H9 (cell line): Measurements from ENCODE around the gene RAB6C. TPM values are rescaled to one million over a fixed set of nuclear protein-coding genes. Genes with fewer than 3 reads are reported as not detected.
A peak's percentile ranks its signal among the peaks of the same experiment; 100 is the strongest.

Experiments
- DNase-seq: peaks from one replicate; pipeline ENCODE4 v3.0.0-alpha.2; 2017
- H2AFZ ChIP-seq: one replicate; pipeline ENCODE4 v1.6.1; 2013; ENCODE audit warnings: mild to moderate bottlenecking, low read length, control low read depth, moderate library complexity
- H2AK5ac ChIP-seq: 2 replicates; pipeline ENCODE4 v1.6.1; 2013; ENCODE audit warnings: low read length, control low read depth, mixed read lengths; ENCODE audit not compliant: insufficient read length
- H2BK120ac ChIP-seq: one replicate; pipeline ENCODE4 v1.6.1; 2013; ENCODE audit warnings: low read depth, mild to moderate bottlenecking, low read length, control low read depth, inconsistent platforms; ENCODE audit not compliant: poor library complexity, severe bottlenecking
- H2BK12ac ChIP-seq: 2 replicates; pipeline ENCODE4 v1.6.1; 2013; ENCODE audit warnings: low read length, control low read depth, mixed read lengths, low read depth; ENCODE audit not compliant: insufficient read length
- H2BK15ac ChIP-seq: 2 replicates; pipeline ENCODE4 v1.6.1; 2013; ENCODE audit warnings: low read depth, low read length, control low read depth
- H2BK20ac ChIP-seq: one replicate; pipeline ENCODE4 v1.6.1; 2013; ENCODE audit warnings: low read depth, mild to moderate bottlenecking, low read length, control low read depth, inconsistent platforms; ENCODE audit not compliant: poor library complexity, severe bottlenecking
- H2BK5ac ChIP-seq: 2 replicates; pipeline ENCODE4 v1.6.1; 2013; ENCODE audit warnings: low read length, control low read depth, mixed read lengths; ENCODE audit not compliant: insufficient read length
- H3K14ac ChIP-seq: 2 replicates; pipeline ENCODE4 v1.6.1; 2013; ENCODE audit warnings: low read length, control low read depth; ENCODE audit not compliant: insufficient read depth
- H3K18ac ChIP-seq: 2 replicates; pipeline ENCODE4 v1.6.1; 2013; ENCODE audit warnings: low read depth, mild to moderate bottlenecking, mixed read lengths, low read length, control low read depth; ENCODE audit not compliant: insufficient read length
- H3K23ac ChIP-seq: 2 replicates; pipeline ENCODE4 v1.6.1; 2013; ENCODE audit warnings: low read length, control low read depth, mixed read lengths, low read depth; ENCODE audit not compliant: insufficient read length
- H3K23me2 ChIP-seq: 2 replicates; pipeline ENCODE4 v1.6.1; 2013; ENCODE audit warnings: low read depth, mild to moderate bottlenecking, mixed read lengths, low read length, control low read depth; ENCODE audit not compliant: insufficient read length, poor library complexity, severe bottlenecking
- H3K27ac ChIP-seq: 2 replicates; pipeline ENCODE4 v1.5.1; 2013; ENCODE audit warnings: low read length, control low read depth, mixed read lengths, low read depth; ENCODE audit not compliant: insufficient read length
- H3K27me3 ChIP-seq: 2 replicates; pipeline ENCODE4 v1.6.1; 2013; ENCODE audit warnings: low read length, control low read depth, inconsistent platforms; ENCODE audit not compliant: insufficient read depth
- H3K4ac ChIP-seq: 2 replicates; pipeline ENCODE4 v1.6.1; 2013; ENCODE audit warnings: low read depth, mild to moderate bottlenecking, control low read depth, inconsistent platforms, low read length, moderate library complexity
- H3K4me1 ChIP-seq: 2 replicates; pipeline ENCODE4 v1.6.1; 2013; ENCODE audit warnings: low read length, control low read depth, inconsistent platforms; ENCODE audit not compliant: insufficient read depth
- H3K4me2 ChIP-seq: 2 replicates; pipeline ENCODE4 v1.6.1; 2013; ENCODE audit warnings: low read length, control low read depth, mixed read lengths; ENCODE audit not compliant: insufficient read length, insufficient read depth
- H3K56ac ChIP-seq: 2 replicates; pipeline ENCODE4 v1.6.1; 2013; ENCODE audit warnings: low read depth, mild to moderate bottlenecking, mixed read lengths, low read length, control low read depth; ENCODE audit not compliant: insufficient read length
- H3K79me1 ChIP-seq: 2 replicates; pipeline ENCODE4 v1.6.1; 2013; ENCODE audit warnings: low read depth, mild to moderate bottlenecking, moderate library complexity, low read length, control low read depth, inconsistent platforms; ENCODE audit not compliant: insufficient read depth, poor library complexity, severe bottlenecking
- H3K79me2 ChIP-seq: 2 replicates; pipeline ENCODE4 v1.6.1; 2013; ENCODE audit warnings: low read length, control low read depth, inconsistent platforms; ENCODE audit not compliant: insufficient read depth
- H3K9ac ChIP-seq: 2 replicates; pipeline ENCODE4 v1.6.1; 2013; ENCODE audit warnings: low read length, control low read depth, mixed read lengths; ENCODE audit not compliant: insufficient read length; ENCODE audit errors: extremely low read depth
- H3K9me3 ChIP-seq: one replicate; pipeline ENCODE4 v1.6.1; 2013; ENCODE audit warnings: low read depth, low read length, inconsistent platforms; ENCODE audit not compliant: control insufficient read depth
- H3T11ph ChIP-seq: one replicate; pipeline ENCODE4 v1.6.1; 2013; ENCODE audit warnings: mild to moderate bottlenecking, low read length, control low read depth, inconsistent platforms
- H4K20me1 ChIP-seq: one replicate; pipeline ENCODE4 v1.6.1; 2013; ENCODE audit not compliant: control insufficient read depth, insufficient read length, insufficient read depth
- H4K5ac ChIP-seq: 2 replicates; pipeline ENCODE4 v1.6.1; 2013; ENCODE audit warnings: low read depth, mild to moderate bottlenecking, mixed read lengths, low read length, control low read depth; ENCODE audit not compliant: insufficient read length
- H4K8ac ChIP-seq: replicated peaks from 2 replicates; pipeline ENCODE4 v1.6.1; 2013; ENCODE audit warnings: low read length, control low read depth, mixed read lengths, low read depth; ENCODE audit not compliant: insufficient read length
- H4K91ac ChIP-seq: 2 replicates; pipeline ENCODE4 v1.6.1; 2013; ENCODE audit warnings: low read depth, mild to moderate bottlenecking, moderate library complexity, mixed read lengths, low read length, control low read depth; ENCODE audit not compliant: insufficient read length
- H3K27ac Mint-ChIP-seq, 3 experiments: 2 replicates in 2 of 3; 3 replicates in 1 of 3; pipeline ENCODE4 v1.8.0; 2020 to 2021; ENCODE audit warnings: mixed read lengths in 3 of 3, mild to moderate bottlenecking in 1 of 3, moderate library complexity in 1 of 3
- H3K27me3 Mint-ChIP-seq: 2 replicates; pipeline ENCODE4 v1.8.0; 2021; ENCODE audit warnings: low read depth, mild to moderate bottlenecking, moderate library complexity, mixed read lengths
- H3K36me3 Mint-ChIP-seq, 3 experiments: 2 replicates in 2 of 3; 3 replicates in 1 of 3; pipeline ENCODE4 v1.8.0; 2020 to 2021; ENCODE audit warnings: low read depth in 3 of 3, mixed read lengths in 3 of 3; ENCODE audit not compliant: insufficient read depth in 1 of 3
- H3K4me1 Mint-ChIP-seq, 2 experiments: 2 replicates each; pipeline ENCODE4 v1.8.0; 2020; ENCODE audit warnings: mixed read lengths in 2 of 2
- H3K4me3 Mint-ChIP-seq, 2 experiments: 2 replicates in 1 of 2; 3 replicates in 1 of 2; pipeline ENCODE4 v1.8.0; 2020 to 2021; ENCODE audit warnings: mild to moderate bottlenecking in 2 of 2, mixed read lengths in 2 of 2, moderate library complexity in 1 of 2
- H3K9me3 Mint-ChIP-seq, 2 experiments: 2 replicates in 1 of 2; 3 replicates in 1 of 2; pipeline ENCODE4 v1.8.0; 2020; ENCODE audit warnings: mild to moderate bottlenecking in 2 of 2, mixed read lengths in 2 of 2, moderate library complexity in 1 of 2
- WGBS: extraction: QIAGEN DNeasy Blood & Tissue Kit; methylation state at CpG from one replicate; pipeline ENCODE4 v1.1.7; 2013; ENCODE audit warnings: missing lambda C conversion rate, low lambda C conversion rate, mixed read lengths; ENCODE audit not compliant: insufficient read length; ENCODE audit errors: extremely low coverage; 5-methylcytosine and 5-hydroxymethylcytosine counted together
- total RNA-seq: library from RNA; stranded (reverse); gene quantifications from 2 replicates; pipeline ENCODE4 v1.2.1, GENCODE V29; 2021
- TF ChIP-seq, protein P1 (sequence below): fragments of 200-600 bp; sonication (generic); conservative IDR thresholded peaks from 3 replicates; pipeline ENCODE4 v1.8.0; 2021; ENCODE audit warnings: antibody characterized with exemption, mild to moderate bottlenecking

Gene RAB6C
- total RNA-seq, 1 experiment from 2014 or later, result not detected

DNA sequence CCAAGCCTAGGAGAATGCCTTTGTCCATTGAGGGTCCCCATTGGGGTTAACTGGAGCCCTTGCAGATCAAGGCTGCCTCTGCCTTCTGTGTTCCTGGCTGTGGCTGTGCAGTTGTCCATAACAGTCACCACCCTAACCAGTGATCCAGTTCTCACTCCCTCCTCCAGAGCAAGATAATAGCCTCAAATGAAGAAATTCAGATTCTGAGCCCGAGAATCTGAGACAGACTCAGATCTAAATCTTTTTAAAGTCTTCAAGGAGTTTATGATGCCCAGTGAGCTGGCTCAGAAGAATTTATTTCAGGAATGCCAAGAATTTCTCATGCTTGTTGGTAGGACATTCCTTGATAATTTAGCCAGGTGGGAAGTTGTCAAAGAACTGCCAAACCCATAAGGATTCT is 44.3 kb upstream of the RAB6C start:
- Histone ChIP-seq H4K5ac (no peak overlapping the region), H3K14ac (no peak overlapping the region), H2AK5ac (no peak overlapping the region), H2BK120ac (no peak overlapping the region), H3K79me2 (no peaks in the 10 kb centered on the region), H3K23me2 (peaks cover 3% of the 10 kb centered on the region), H2BK20ac (no peak overlapping the region), H2BK5ac (no peak overlapping the region), H3K9me3 (no peaks in the 10 kb centered on the region), H3K56ac (no peak overlapping the region), H3K79me1 (no peaks in the 10 kb centered on the region), H3K4me1 (no peaks in the 10 kb centered on the region), H4K91ac (no peak overlapping the region), H4K8ac (no peak overlapping the region), H2AFZ (no peak overlapping the region), H3K23ac (no peak overlapping the region), H3T11ph (no peak overlapping the region), H2BK12ac (no peak overlapping the region), H3K27ac (no peak overlapping the region), H3K4ac (no peak overlapping the region), H3K9ac (no peak overlapping the region), H4K20me1 (no peaks in the 10 kb centered on the region), H3K18ac (no peak overlapping the region), H3K4me2 (no peak overlapping the region), H3K27me3 (no peaks in the 10 kb centered on the region), H2BK15ac (no peak overlapping the region)
- no peak for DNase-seq
- H3K27me3 Mint-ChIP-seq, result peaks cover 23% of the 10 kb centered on the region
- H3K27ac Mint-ChIP-seq, result peak overlapping the region in 1 of 3 experiments; percentile 94; a peak in 1 of 7 replicates
- peak overlapping the region in 1 of 2 experiments; percentile 34; a peak in 1 of 5 replicates for H3K4me3 Mint-ChIP-seq
- no peaks in the 10 kb centered on the region for H3K9me3 Mint-ChIP-seq
- no peaks in the 10 kb centered on the region for H3K36me3 Mint-ChIP-seq
- peaks cover 20 to 21% of the 10 kb centered on the region in 2 experiments for H3K4me1 Mint-ChIP-seq
- no CpG with 5 or more reads among the region's 1 CpG for WGBS
- TF ChIP-seq, protein P1, sequence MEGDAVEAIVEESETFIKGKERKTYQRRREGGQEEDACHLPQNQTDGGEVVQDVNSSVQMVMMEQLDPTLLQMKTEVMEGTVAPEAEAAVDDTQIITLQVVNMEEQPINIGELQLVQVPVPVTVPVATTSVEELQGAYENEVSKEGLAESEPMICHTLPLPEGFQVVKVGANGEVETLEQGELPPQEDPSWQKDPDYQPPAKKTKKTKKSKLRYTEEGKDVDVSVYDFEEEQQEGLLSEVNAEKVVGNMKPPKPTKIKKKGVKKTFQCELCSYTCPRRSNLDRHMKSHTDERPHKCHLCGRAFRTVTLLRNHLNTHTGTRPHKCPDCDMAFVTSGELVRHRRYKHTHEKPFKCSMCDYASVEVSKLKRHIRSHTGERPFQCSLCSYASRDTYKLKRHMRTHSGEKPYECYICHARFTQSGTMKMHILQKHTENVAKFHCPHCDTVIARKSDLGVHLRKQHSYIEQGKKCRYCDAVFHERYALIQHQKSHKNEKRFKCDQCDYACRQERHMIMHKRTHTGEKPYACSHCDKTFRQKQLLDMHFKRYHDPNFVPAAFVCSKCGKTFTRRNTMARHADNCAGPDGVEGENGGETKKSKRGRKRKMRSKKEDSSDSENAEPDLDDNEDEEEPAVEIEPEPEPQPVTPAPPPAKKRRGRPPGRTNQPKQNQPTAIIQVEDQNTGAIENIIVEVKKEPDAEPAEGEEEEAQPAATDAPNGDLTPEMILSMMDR, result no peak
